GM12878 (cell line): Measurements from ENCODE around the gene CLDN4. TPM values are rescaled to one million over a fixed set of nuclear protein-coding genes. Genes with fewer than 3 reads are reported as not detected.

ENCODE experiments used
- ATF7 ChIP-seq: fragments of 450-650 bp; IDR thresholded peaks from 2 replicates; pipeline ENCODE4 v1.6.1; 2016; ENCODE audit warnings: low read depth, mild to moderate bottlenecking
- BACH1 ChIP-seq: fragments of 450-650 bp; IDR thresholded peaks from 2 replicates; pipeline ENCODE4 v1.6.1; 2017; ENCODE audit warnings: mild to moderate bottlenecking, borderline replicate concordance
- CTCF ChIP-seq, 3 experiments: IDR thresholded peaks in 2 of 3; conservative IDR thresholded peaks in 1 of 3; 2 replicates each; pipeline ENCODE4 v1.5.1; 2011; ENCODE audit warnings: low read depth in 3 of 3, low read length in 3 of 3, mild to moderate bottlenecking in 3 of 3, control low read depth in 2 of 3, moderate library complexity in 2 of 3, inconsistent platforms in 1 of 3, mixed read lengths in 1 of 3; ENCODE audit not compliant: control insufficient read depth in 2 of 3, insufficient read depth in 1 of 3; ENCODE audit errors: extremely low read depth in 1 of 3
- EP300 ChIP-seq, 2 experiments: fragments of 150-350 bp in 1 of 2; IDR thresholded peaks; 2 replicates each; pipeline ENCODE4 v1.6.1; 2011 to 2012; ENCODE audit warnings: low read depth in 2 of 2, low read length in 2 of 2, borderline replicate concordance in 1 of 2, improper control_type of control experiment in 1 of 2, inconsistent platforms in 1 of 2; ENCODE audit not compliant: control insufficient read depth in 1 of 2
- FOS ChIP-seq: IDR thresholded peaks from 3 replicates; pipeline ENCODE4 v1.6.1; 2011; ENCODE audit warnings: borderline replicate concordance; ENCODE audit not compliant: insufficient read length; ENCODE audit errors: extremely low read depth
- FOXK2 ChIP-seq: fragments of 450-650 bp; IDR thresholded peaks from 2 replicates; pipeline ENCODE4 v1.6.1; 2017; ENCODE audit warnings: mild to moderate bottlenecking, moderate library complexity
- GATAD2B ChIP-seq: fragments of 450-650 bp; conservative IDR thresholded peaks from 2 replicates; pipeline ENCODE4 v1.6.1; 2017; ENCODE audit warnings: low read depth, mild to moderate bottlenecking, moderate library complexity
- HDAC6 ChIP-seq: fragments of 200-600 bp; sonication (generic); IDR thresholded peaks from one replicate; pipeline ENCODE4 v1.8.0; 2017; ENCODE audit warnings: antibody characterized with exemption; ENCODE audit not compliant: unreplicated experiment
- IKZF1 ChIP-seq: fragments of 450-650 bp; conservative IDR thresholded peaks from 2 replicates; pipeline ENCODE4 v1.6.1; 2017; ENCODE audit warnings: antibody characterized with exemption, mild to moderate bottlenecking
- NFYB ChIP-seq: IDR thresholded peaks from 2 replicates; pipeline ENCODE4 v1.6.1; 2011; ENCODE audit warnings: low read depth, mild to moderate bottlenecking, low read length, improper control_type of control experiment, moderate library complexity; ENCODE audit not compliant: insufficient read depth
- NR2C2 ChIP-seq: IDR thresholded peaks from 2 replicates; pipeline ENCODE4 v1.6.1; 2011; ENCODE audit warnings: borderline replicate concordance, low read depth; ENCODE audit not compliant: control insufficient read depth, insufficient read length
- PAX8 ChIP-seq: fragments of 450-650 bp; IDR thresholded peaks from 2 replicates; pipeline ENCODE4 v1.6.1; 2017; ENCODE audit warnings: mild to moderate bottlenecking, moderate library complexity
- POU2F2 ChIP-seq: IDR thresholded peaks from 3 replicates; pipeline ENCODE4 v1.6.1; 2011; ENCODE audit warnings: low read depth, mild to moderate bottlenecking, low read length, borderline replicate concordance
- RAD21 ChIP-seq: IDR thresholded peaks from 2 replicates; pipeline ENCODE4 v1.6.1; 2011; ENCODE audit warnings: mild to moderate bottlenecking, low read depth, low read length, moderate library complexity; ENCODE audit not compliant: insufficient read depth
- RB1 ChIP-seq: fragments of 450-650 bp; formaldehyde crosslinking; IDR thresholded peaks from 2 replicates; pipeline ENCODE4 v1.6.1; 2017; ENCODE audit warnings: mild to moderate bottlenecking, borderline replicate concordance
- SMAD1 ChIP-seq: fragments of 450-650 bp; IDR thresholded peaks from 2 replicates; pipeline ENCODE4 v1.6.1; 2018; ENCODE audit warnings: mild to moderate bottlenecking, low read depth; ENCODE audit not compliant: partially characterized antibody
- SMC3 ChIP-seq: IDR thresholded peaks from 2 replicates; pipeline ENCODE4 v1.6.1; 2011; ENCODE audit warnings: low read length, improper control_type of control experiment, borderline replicate concordance
- SP1 ChIP-seq: IDR thresholded peaks from one replicate; pipeline ENCODE4 v1.6.1; 2011; ENCODE audit warnings: low read depth, low read length
- SREBF2 ChIP-seq: IDR thresholded peaks from 2 replicates; pipeline ENCODE4 v1.6.1; 2012; ENCODE audit warnings: mild to moderate bottlenecking, low read length
- STAT1 ChIP-seq: fragments of 450-650 bp; conservative IDR thresholded peaks from 2 replicates; pipeline ENCODE4 v1.6.1; 2014; ENCODE audit warnings: antibody characterized with exemption, mild to moderate bottlenecking
- SUZ12 ChIP-seq: fragments of 200-600 bp; sonication (generic); IDR thresholded peaks from one replicate; pipeline ENCODE4 v1.6.1; 2018; ENCODE audit warnings: antibody characterized with exemption, mild to moderate bottlenecking; ENCODE audit not compliant: unreplicated experiment
- YY1 ChIP-seq: IDR thresholded peaks from 2 replicates; pipeline ENCODE4 v1.6.1; 2011; ENCODE audit warnings: low read depth, mild to moderate bottlenecking, low read length
- ZBED1 ChIP-seq: IDR thresholded peaks from 2 replicates; pipeline ENCODE4 v1.6.1; 2016; ENCODE audit warnings: borderline replicate concordance
- ZNF384 ChIP-seq: IDR thresholded peaks from 2 replicates; pipeline ENCODE4 v1.6.1; 2012; ENCODE audit warnings: low read depth, mild to moderate bottlenecking, low read length, improper control_type of control experiment, borderline replicate concordance
- polyA plus RNA-seq, 11 experiments: library from polyadenylated mRNA; depleted of rRNA in 4 of 11; unstranded in 6 of 11; stranded (reverse) in 5 of 11; fragments of >200 nt; fragmentation: Nextera tagmentation in 4 of 11; fragmentation: Illumina TruSeq in 1 of 11; extraction: Ambion mirVana in 4 of 11; extraction: Trizol in 1 of 11; gene quantifications; 1 replicate in 1 of 11; 2 replicates in 10 of 11; pipeline versions ENCODE4 v1.2.1 to v1.2.3, GENCODE V29; 2011 to 2016; ENCODE audit warnings: inconsistent platforms in 2 of 11, missing spikeins in 2 of 11, low read depth in 1 of 11
- total RNA-seq, 4 experiments: library from RNA; depleted of rRNA in 3 of 4; stranded (reverse); fragments of >200 nt in 3 of 4; fragmentation: Illumina TruSeq in 1 of 4; extraction: Trizol in 1 of 4; gene quantifications; 2 replicates each; pipeline versions ENCODE4 v1.2.1 to v1.2.3, GENCODE V29; 2013 to 2021
- TF ChIP-seq, protein P1 (sequence below): fragments of 450-650 bp; IDR thresholded peaks from 2 replicates; pipeline ENCODE4 v1.6.1; 2017; ENCODE audit warnings: borderline replicate concordance
- TF ChIP-seq, protein P2 (sequence below): fragments of 450-650 bp; formaldehyde crosslinking; IDR thresholded peaks from 2 replicates; pipeline ENCODE4 v1.4.0; 2020; ENCODE audit warnings: mild to moderate bottlenecking, moderate library complexity

CLDN4 gene
- total and polyA plus RNA-seq, 10 of the 15 experiments (the other 5 are each of a cell fraction or from before 2014, with no cell fraction given), result 0.04 to 0.38 (median 0.06) TPM; not detected in 6

GRCh38 chr7:73811760-73812168 is 19.0 kb upstream of the CLDN4 start (continued):
- TF ChIP-seq NR2C2 (no peak), BACH1 (no peak), SREBF2 (no peak), SMAD1 (no peak), ZBED1 (no peak), NFYB (no peak), IKZF1 (no peak), ATF7 (no peak), YY1 (0 out of 2 replicates have a peak, but pooled peaks have one; percentile 50), CTCF (IDR thresholded peaks at IDR 0.05 in 2 of 3, conservative IDR thresholded peaks at IDR 0.05 in 1 of 3; ENCODE audit: control insufficient read depth in 2 of 3, extremely low read depth in 1 of 3, insufficient read depth in 1 of 3, low read depth in 3 of 3, low read length in 3 of 3) (peak; percentile 64 to 87 (median 83)), EP300 (IDR thresholded peaks at IDR 0.05; ENCODE audit: borderline replicate concordance in 1 of 2, control insufficient read depth in 1 of 2, low read depth in 2 of 2, low read length in 2 of 2) (no peak), HDAC6 (no peak), RB1 (no peak), PAX8 (no peak), SMC3 (peak; percentile 74), SP1 (no peak), STAT1 (no peak), SUZ12 (no peak), ZNF384 (no peak), FOS (no peak), POU2F2 (no peak), RAD21 (peak; percentile 67), GATAD2B (no peak), FOXK2 (no peak)
- TF ChIP-seq, protein P1, sequence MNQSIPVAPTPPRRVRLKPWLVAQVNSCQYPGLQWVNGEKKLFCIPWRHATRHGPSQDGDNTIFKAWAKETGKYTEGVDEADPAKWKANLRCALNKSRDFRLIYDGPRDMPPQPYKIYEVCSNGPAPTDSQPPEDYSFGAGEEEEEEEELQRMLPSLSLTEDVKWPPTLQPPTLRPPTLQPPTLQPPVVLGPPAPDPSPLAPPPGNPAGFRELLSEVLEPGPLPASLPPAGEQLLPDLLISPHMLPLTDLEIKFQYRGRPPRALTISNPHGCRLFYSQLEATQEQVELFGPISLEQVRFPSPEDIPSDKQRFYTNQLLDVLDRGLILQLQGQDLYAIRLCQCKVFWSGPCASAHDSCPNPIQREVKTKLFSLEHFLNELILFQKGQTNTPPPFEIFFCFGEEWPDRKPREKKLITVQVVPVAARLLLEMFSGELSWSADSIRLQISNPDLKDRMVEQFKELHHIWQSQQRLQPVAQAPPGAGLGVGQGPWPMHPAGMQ, result no peak
- TF ChIP-seq, protein P2, sequence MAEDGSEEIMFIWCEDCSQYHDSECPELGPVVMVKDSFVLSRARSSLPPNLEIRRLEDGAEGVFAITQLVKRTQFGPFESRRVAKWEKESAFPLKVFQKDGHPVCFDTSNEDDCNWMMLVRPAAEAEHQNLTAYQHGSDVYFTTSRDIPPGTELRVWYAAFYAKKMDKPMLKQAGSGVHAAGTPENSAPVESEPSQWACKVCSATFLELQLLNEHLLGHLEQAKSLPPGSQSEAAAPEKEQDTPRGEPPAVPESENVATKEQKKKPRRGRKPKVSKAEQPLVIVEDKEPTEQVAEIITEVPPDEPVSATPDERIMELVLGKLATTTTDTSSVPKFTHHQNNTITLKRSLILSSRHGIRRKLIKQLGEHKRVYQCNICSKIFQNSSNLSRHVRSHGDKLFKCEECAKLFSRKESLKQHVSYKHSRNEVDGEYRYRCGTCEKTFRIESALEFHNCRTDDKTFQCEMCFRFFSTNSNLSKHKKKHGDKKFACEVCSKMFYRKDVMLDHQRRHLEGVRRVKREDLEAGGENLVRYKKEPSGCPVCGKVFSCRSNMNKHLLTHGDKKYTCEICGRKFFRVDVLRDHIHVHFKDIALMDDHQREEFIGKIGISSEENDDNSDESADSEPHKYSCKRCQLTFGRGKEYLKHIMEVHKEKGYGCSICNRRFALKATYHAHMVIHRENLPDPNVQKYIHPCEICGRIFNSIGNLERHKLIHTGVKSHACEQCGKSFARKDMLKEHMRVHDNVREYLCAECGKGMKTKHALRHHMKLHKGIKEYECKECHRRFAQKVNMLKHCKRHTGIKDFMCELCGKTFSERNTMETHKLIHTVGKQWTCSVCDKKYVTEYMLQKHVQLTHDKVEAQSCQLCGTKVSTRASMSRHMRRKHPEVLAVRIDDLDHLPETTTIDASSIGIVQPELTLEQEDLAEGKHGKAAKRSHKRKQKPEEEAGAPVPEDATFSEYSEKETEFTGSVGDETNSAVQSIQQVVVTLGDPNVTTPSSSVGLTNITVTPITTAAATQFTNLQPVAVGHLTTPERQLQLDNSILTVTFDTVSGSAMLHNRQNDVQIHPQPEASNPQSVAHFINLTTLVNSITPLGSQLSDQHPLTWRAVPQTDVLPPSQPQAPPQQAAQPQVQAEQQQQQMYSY (CRISPR knock-in tag), result no peak
